ACHN (cell line): ENCODE data around the gene CSK.

Experiments
- DNase-seq: peaks from one replicate; pipeline ENCODE4 v3.0.0-alpha.2; 2015
- in situ Hi-C: cut with HindIII; loops from 2 replicates; pipeline ENCODE4 v1.10.0; 2017; ENCODE audit warnings: low sequenced_read_pairs, low pct_ligation_motif_present, low pct_unique_long_range_greater_than_20kb

CSK gene

GRCh38 chr15:74832826-74833225 is 50.9 kb downstream of the CSK start:
- no peak for DNase-seq

GRCh38 chr15:74833376-74834107 is 51.7 kb downstream of the CSK start:
- DNase-seq, result no peak
- in situ Hi-C loops, result no loop called here

More at GRCh38 chr15:74832826-74833225, 50.9 kb downstream of the CSK start:
- in situ Hi-C loops, result no loop called here

- peak; percentile 67 for DNase-seq
- in situ Hi-C loops, result no loop called here
Measured at GRCh38 chr15:74835312-74835823, 53.5 kb downstream of the CSK start.

- in situ Hi-C loops, result no loop called here
Measured at GRCh38 chr15:74836846-74837245, 55.0 kb downstream of the CSK start.

DNA sequence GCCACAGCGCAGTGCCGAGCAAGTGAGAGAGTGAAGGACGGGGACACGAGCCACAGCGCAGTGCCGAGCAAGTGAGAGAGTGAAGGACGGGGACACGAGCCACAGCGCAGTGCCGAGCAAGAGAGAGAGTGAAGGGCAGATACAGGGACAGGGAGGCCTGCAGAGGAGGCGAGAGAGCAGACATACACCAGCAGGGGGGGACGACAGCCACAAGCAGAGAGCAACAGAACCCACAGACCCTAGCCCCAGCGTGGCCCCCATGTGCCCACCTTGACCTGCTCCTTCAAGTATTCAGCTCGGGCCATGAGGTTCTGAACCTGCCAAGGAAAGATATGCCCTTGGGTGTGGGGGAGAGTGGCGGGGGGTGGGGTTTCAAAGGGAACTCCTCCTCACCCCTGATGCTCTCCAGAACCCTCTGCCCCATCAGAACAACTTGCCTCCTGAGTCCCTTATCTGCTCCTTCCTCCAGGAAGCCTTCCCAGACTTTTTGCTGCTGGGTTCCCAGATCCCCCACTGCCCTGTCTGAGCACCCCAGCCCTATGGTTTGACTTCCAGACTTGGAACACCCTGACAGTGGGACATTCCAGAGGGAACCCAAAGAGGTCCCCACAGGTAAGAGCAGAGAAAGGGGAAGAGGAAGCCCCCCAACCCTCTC is 55.7 kb downstream of the CSK start:
- in situ Hi-C loops, result no loop called here
- DNase-seq, result no peak

More at GRCh38 chr15:74836846-74837245, 55.0 kb downstream of the CSK start:
- DNase-seq, result no peak

DNA sequence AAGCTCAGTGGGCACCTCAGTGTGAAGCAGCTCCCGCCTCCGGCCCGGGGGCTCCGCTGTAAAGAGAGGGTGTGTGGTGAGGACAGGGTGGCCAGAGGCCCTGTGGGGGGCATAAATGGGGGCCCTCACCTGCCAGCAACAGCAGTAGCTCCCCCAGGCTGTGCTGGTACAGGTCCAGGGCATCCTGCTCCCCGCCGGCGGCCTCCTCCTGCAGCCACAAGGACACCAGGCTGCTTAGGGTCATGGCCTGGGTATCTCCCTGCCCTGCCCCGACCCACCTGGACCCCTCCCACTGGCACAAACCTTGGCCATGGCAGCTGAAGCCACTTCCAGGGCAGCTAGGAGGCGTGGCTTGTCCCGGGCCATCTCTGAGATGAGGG is 56.2 kb downstream of the CSK start:
- no peak for DNase-seq
- in situ Hi-C loops, result no loop called here

GRCh38 chr15:74838746-74839525 is 57.1 kb downstream of the CSK start:
- in situ Hi-C loops, result no loop called here
- no peak for DNase-seq

DNA sequence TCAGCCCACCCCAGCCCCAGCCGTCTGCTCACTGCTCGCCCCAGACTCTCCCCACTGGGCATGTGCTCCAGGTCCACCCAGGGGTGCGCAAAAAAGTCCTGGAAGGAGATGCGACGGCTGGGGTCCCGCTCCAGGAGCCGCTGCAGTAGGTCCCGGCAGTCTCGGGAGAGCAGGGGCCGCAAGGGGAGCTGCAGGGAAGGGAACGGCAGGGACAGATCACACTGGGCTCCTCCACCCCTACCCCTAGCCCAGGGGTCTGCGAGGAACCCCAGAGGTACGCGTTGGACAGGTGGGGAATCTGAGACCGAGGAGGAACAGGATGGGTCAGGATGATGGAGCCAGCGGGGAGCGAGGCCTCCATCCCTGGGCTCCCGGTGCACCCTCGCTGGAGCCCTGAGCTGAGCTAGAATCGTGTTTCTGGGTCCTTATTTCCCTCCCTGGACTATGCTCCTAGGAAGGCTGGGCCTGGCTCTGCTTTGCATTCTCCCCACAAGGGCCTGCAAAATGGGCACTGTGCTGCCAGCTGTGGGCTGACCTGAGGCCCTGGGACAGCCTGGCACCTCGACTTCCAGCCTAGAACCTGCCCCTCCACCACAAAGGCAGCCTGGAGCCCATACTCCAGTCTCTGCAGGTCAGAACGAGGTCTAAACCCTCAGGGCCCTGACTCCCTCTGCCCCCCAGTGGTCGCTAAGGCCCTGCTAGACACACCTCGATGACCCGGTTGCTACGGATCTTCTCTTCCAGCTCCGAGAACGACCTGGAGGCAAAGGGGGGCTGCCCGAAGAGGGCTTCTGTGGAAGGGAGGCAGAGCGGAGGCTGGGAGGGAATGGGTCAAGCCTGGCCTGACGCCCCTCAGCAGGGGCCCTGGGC is 57.9 kb downstream of the CSK start:
- in situ Hi-C loops, result no loop called here
- DNase-seq, result no peak

DNA sequence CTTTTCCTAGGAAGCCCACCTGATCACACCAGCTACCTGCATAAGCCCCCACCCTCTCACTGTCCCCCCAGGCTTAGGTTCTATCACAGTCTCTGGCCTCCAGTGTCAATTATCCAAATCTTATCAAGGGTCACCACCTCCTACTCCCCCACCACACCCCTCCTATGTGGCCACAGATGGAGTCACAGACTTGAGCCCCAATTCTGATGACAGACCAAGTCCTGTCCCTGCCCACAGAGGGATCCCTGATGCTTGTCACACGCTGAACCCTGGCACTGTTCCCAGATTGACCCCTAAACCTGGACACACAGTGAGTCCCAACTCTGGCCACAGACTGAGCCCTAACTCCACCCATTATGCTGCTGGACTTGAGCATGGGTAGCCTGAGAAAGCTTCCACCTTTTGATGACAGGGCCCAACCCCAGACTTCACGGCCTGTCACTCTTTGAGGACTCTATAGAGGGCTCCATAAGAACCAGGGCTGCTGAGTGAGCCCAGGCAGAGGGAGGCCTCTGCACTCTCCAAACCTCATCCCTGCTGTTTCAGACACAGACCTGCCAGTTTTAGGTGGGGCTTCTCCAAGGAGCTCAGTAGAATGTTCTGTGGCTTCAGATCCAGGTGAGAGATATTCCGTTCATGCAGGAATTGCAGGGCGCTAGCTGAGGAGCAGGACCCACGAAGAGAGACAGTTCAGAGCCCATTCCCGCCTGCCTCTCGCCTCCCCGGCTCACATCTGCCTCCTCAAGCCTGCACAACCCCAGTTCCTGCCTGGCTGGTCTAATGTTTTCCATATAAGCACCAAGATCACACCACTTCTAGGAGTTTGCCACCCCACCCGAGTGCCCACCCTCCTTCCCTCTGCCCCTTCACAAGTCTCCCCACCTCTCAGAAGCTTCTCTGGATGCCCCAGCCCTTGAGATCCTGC is 59.2 kb downstream of the CSK start:
- in situ Hi-C loops, result no loop called here
- DNase-seq, result no peak

GRCh38 chr15:74841891-74842373 is 60.1 kb downstream of the CSK start:
- DNase-seq, result no peak
- in situ Hi-C loops, result no loop called here

DNA sequence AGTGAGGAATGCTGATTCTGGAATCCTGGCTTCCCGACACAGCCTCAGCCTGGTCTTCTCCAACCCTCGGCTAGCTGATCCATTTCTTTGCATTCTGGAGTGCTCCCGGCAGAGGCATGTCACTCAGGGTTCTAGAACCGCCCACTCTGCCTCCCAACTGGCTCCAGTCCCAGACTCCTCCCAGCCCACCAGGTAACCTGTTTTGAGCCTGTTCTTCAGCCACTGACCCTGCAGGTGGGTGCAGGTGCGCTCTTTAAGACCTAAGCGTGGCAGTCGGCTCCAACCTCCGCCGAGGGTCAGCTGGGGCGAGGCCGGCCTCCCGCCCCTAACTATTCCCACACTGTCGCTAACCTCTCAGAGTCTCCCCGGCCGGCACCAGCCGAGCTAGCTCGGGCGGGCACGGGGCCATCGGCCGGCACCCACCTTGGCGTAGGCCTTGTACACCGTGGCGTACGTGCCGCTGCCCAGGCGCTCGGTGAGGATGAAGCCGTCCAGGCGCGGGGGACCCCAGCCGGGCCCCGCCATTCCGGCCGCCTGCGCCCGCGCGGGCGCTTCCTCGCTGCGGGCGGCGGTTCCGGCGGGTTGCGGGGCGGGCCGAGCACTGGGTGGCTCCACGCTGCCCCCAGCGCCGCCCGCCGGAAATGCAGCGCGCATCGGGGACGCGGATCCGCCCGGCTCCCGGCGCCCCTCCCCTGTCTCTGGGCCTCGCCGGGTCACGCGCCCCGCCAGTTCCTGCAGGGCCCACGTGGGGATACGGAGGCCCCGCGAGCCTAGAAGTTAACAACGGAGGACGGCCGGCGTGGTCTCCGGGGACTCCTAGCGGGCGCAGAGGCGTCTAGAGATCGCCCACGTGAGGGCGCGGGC is 60.9 kb downstream of the CSK start, which contains the start of gene ULK3:
Gene ULK3 (minus strand): TSS at position 576 of the 864 bp plus-strand sequence. CDS start 51 bp downstream, at position 525.
- peak; percentile 82 for DNase-seq
- in situ Hi-C loops, result no loop called here

- DNase-seq, result no peak
- in situ Hi-C loops, result no loop called here
Measured at GRCh38 chr15:74843445-74843828, 61.6 kb downstream of the CSK start.

DNA sequence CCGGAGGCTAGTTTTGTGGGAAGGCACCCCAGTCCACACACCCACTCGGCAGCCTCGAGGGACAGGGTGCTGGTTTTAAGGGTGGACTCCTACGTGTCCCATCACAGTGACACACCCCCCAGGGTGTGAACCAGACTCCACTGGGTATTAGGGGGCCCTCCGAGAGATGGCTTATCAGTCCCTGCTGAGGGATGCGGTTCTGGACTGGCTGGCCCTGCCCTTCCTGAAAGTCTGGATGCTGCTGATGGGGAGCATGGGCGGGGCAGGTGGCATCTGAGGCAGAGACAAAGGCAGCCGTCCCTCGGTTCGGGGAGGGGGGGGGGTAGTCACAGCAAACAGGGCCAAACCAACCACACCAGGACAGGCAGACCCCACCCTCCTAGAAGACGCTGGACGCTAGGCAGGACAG is 62.0 kb downstream of the CSK start:
- no peak for DNase-seq
- in situ Hi-C loops, result no loop called here

GRCh38 chr15:74844319-74845207 is 62.7 kb downstream of the CSK start:
- no peak for DNase-seq
- in situ Hi-C loops, result no loop called here

- in situ Hi-C loops, result no loop called here
- no peak for DNase-seq
Measured at GRCh38 chr15:74845208-74845568, 63.3 kb downstream of the CSK start.

DNA sequence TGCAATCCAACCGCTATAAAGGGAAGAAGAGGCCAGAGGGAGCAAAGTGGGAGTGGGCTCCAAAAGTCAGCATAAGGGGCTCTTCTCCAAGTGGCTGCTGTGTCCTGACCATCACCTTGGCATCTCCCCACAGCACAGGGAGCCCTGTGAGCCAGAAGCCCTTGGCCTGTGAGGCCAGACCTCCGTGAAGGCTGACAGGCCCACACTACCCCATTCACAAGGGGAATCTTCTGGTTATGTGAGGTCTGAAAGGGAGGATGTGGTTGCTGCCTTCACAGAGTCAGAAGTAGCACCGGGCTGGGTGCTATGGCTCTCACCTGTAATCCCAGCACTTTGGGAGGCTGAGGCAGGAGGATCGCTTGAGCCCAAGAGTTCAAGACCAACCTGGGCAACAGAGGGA is 63.7 kb downstream of the CSK start:
- DNase-seq, result no peak
- in situ Hi-C loops, result no loop called here
